Middle frontal gyrus (tissue), 1 donor: ENCODE data around the gene ADCY4.
"Not testable (repeated sequence)": the region's sequence is repeated elsewhere in the genome, so short reads cannot be mapped to it uniquely, and the experiment has no call there.

ENCODE experiments used
- DNase-seq: peaks from one replicate; pipeline ENCODE4 v3.0.0-alpha.2; 2015; ENCODE audit warnings: low spot score; ENCODE audit errors: extremely low spot score

Gene ADCY4

DNA sequence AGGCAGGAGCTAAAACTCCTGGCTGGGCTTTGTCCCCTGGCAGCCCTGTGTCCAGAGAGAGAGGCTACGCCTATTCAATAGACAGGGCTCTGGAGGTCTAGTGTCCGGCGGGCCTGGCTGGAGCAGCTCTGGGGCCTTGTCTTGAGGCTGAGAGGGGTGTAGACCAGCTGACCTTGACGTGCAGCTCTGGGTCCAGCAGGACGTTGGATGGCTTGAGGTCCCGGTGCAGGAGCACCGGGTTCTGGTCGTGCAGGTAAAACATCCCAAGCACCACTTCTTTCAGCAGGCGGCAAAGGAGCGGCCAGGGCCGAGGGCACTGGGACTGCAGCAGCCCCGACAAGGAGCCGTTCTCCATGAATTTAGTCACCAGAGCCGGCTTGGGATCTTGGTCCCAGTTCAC is 4.0 kb upstream of the ADCY4 start:
- no peak for DNase-seq

DNA sequence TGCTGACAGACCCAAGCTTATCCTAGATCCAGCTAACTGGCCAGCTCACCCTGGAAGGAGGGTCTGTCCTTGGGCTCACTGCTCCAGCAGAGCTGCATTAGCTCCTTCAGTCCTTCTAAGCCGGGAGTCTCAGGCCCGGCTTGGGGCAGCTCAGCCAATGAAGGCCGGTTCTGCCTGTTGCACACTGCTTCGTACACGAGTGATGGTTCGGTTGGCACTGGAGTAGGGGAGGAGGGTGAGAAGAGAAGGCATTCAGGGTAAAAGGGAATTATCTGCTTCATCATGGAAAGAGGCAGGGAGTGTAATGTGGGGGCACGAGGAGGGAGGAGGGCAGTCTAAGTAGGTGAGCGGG is 2.9 kb upstream of the ADCY4 start:
- no peak for DNase-seq

DNA sequence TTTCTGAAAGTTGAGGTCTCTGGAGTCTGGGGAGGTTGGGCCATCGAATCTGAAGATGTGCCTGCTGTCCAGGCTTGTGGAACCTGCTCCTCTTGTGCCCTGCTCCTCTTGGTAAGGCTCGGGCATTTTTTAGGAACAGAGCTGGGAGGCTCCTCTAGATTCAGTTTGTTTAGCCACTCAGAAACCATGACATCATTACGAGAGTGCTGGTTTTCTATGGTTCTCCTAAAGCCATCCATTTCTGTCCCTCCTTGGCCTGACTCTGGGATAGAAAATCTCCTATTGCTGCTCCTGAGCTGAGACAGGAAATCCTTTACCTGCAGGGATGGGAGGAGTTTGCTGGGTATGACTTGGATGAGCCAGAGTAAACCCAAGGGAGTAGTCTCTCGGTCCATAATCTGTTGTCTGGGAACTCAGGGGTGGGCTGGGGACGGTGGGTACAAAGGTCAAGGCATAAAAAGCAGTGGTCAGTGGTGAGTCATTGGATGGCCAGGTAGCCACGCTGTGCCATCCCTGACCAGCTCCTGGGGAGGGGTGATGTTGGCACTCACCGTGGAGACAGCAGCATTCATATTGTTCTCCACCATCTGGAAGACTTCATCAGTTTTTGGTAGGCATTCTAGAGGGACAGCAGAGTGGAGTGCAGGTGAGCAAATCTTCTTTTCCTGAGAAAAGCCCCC is 2.4 kb upstream of the ADCY4 start:
- no peak for DNase-seq

DNA sequence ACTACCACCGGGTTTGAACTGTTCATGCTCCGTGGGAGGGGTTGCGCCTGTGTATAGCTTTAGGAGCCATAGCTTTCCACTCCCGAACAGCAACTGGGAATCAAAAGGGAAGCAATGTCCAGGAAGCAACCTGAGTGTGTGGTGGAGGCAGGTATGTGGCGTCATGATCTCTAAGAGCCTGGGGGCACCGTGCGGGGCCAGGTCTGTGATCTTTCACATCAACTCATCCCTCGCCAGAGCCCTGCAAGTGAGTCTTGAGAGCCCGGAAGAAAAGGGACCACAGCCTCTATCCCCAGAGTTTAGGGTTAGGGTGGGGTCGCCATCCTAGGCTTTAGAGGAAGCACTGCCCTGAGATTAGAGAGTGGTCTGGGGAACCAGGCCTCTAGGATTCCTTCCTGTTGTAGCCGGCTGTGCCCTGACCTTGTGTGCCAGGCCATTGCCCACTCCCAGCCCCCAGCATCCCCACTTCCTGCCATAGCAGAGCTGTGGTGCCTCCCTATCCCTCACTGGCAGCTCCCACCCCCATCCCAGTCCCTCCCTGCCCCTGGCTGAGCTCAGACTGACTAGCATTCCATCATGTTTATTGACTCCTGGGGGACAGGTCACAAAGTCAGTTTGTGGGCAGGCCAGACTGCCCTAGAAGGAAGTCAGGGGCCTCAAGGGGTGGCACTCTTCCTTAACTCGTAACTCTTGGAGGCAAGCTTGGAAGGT is 745 bp upstream of the ADCY4 start:
- no peak for DNase-seq

DNA sequence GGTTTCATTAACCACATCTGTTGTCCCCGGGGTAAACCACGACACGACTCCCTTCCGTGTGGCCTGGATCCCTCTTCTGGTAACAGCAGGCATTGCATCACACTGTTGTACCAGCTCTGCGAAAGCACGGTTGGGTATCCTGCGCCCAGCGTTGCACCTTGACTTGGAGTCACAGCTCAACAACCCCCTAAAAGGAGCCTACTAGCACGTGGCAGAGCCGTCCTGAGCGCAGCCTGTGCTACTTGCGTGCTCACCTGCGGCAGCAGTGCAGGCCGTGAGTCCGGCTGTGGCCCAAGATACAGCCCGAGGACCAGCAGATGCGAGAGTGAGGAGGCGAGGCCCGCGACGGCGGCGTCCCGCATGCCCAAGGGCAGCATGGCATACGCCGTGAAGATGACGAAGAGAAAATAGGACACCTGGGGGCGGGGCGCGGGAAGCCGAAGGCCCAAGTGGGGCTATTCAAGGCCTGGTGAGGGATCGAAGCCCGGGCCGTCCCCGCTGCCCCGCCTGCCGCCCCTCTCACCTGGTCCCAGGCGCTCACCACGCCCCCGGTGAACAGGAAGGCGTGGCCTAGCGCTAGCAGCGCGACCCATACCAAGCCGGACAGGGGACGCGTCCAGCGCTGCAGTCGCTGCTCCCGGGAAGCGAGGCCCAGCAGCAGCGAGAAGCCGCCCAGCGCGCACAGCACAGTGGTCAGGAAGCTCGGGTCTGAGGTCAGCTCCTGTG is 2.4 kb downstream of the ADCY4 start:
- DNase-seq = no peak

DNA sequence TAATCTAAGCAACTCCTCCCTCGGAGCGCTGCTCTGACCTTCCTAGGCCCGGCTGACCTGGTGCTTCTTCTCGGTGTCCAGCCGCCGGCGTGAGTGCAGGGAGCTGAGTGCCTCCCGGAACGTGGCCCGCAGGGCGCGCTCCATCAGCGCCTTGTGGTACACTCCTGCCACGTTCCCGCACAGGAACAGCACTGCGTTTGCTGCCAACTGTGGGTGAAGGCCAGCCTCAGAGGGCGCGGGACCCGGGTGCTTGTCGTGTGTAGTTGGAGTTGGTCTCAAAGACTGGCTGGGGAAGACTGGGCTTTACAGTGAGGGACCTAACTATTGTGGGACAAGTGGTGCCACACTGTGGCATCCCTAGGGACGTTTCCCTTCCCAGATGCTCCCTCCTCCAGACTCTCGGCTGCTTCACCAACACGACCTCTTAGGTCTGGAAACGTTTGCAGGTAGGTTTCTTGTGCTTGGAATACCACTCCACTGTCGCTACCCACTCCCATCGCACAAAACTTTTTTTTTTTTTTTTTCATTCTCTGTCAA is 3.1 kb downstream of the ADCY4 start:
- DNase-seq = no peak

DNA sequence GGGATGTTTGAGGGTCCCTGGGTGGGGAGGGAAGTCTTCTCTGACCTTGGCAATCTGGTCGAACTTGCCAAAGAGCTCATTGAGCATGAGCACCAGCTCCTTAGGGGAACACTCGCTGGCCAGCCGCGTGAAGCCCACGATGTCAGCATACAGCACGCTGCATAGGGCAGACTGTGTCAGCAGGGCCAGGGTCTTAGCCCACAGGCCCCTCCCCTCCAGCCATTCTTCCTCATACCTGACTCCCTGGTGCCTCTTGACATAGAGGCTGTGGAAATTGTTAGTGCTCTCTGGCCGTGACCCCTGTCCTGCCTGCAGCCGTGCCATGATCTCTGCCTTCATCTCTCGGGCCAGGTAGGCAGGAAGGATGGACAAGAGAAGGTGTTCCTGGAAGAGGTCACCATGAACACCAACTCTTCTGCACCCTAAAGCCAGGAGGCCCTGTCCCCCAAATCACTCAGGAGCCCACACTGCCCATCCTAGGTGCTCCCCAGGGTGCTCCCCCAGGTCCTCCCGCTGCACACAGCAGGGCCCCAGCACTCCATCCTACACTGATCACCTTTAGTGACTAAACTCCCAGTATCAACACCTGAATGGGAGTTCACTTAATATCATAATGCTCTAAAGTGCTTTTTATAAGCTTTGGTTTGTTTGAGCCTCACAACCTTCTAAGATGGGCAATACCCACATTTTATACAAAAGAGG is 3.7 kb downstream of the ADCY4 start:
- no peak for DNase-seq

DNA sequence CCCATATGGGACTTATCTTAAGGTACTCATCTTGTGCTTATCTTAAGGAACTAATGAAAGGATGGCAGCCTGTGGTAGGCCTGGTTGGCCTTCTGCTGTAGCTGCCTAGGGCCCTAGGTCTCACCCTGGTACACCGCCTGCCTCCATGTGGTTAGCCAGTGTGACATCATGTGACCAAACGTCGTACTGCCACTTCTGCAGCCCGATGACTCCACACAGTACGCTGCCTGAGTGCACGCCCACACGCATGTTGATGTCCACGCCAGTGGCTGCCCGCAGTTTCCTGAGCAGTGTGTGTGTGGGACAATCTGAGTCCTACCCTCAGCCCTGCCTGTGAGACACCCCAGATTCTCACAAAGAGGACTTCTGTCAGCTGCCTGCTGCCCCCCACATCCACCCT is 5.1 kb downstream of the ADCY4 start:
- no peak for DNase-seq

DNA sequence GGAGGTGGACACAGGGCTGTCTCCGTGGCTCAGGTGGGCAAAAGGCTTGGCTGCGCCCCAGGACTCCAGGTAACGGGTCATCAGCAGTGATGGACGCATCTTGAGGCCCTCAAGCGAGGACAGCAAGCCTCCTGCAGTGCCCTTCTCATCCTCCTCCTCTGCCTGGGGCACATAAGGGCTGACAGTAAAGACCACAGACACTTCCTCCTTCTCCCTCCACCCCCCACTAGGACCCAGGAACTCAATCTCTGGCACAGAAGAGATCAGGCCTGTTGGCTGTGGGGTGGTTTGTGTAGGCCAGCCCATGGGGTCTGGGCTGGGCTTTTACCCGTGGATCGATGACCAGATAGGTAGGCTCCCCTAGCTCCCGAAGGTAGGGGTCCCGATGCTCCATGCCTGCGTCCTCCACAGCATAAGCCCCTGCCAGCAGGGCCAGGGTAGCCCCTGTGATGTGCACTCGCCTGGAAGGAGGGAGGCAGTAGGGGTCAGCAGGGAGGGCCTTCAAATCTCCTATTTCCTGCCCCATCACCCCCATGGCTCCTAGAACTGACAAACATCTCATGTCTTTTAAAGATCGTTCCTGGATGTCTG is 5.7 kb downstream of the ADCY4 start:
- DNase-seq = no peak

DNA sequence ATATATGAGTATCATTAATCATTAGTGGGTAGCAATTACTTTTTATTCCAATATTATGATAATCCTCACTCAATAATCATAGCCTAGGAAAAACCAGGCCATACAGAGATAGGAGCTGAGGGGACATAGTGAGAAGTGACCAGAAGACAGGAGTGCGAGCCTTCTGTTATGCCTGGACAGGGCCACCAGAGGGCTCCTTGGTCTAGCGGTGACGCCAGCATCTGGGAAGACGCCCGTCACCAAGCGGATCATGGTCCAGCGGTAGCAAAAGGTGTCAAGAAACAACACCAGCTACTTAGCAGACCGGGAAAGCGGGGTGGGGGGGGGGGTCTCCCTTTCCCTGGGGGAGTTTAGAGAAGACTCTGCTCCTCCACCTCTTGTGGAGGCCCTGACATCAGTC is 7.0 kb downstream of the ADCY4 start:
- not testable (repeated sequence) for DNase-seq

DNA sequence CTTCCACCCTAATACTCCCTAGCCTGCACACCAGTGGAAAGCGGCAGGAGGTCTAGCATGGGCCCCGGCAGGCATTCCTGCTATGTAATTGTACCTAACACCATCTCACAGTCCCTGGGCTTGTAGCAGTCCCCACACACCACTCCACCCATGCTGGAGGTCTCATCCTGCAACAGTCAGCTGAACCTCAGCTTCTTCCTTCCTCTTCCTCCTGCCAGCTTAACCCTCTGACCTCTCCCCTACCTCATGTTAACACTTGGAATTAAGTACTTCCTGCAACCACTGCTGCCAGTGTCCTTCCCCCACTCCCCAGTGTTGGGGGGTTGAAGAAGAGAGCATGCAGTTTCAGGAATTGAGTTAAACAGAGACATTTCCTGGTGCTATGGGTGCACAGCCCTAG is 7.6 kb downstream of the ADCY4 start:
- DNase-seq = no peak

DNA sequence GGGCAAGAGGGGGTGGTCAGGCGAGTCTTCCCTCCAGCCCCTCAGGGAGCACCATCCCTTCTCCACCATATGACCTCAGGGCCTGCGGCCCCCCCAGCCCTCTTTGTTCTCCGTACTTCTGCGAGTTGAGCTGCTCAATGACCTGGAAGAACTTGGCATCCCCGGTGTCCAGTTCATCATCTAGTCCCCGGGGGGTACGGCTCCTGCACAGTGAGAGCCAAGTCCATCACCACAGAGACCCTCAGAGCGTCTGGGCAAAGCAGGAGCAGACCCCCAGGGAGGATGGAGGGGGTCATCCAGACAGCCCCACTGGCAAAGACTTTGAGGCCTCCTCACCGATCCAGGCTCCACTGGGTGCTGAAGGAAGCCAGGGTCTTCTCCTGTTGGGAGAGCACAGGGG is 8.9 kb downstream of the ADCY4 start:
- DNase-seq = no peak

DNA sequence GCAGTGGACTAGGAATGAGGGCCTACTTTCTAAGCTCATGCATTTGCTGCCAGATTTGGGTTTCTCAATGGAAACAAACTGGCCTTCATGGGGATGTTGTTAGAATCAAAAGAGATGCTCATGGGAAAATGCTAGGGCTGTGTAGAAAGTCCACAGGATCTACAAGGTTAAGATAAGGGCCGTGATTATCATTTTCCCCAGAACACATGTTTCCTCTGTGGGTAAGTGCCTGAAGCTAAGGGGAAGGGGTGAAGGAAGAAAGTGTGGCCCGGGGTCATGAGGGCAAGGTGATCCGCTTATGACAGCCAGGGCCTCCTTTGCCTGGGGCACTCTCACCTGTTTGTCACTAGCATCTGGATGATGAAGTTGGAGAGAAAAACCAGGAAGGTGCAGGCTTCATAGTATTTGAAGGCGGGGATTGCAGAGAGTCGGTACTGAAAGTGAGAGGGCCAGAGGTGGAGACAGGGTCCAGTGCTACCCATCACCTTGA is 9.8 kb downstream of the ADCY4 start:
- DNase-seq = no peak

DNA sequence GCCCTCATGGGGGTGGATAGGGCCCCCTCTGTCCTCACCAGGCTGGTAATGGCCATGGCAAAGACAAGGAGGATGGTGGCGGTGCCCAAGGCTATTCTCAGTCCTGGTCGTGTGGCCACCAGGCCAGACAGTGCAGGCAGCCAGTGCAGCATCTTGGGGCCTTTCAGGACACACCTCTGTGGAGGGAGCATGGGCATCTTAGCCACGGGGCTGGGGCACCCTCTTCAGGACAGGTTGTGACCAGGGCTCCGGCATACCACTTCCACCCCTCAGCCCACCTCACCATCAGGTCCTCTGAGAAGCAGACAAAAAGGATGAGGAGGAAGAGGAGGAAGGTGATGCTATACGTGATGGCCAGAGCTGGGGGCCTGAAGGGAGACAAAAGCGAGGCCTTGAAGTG is 10.8 kb downstream of the ADCY4 start:
- no peak for DNase-seq

DNA sequence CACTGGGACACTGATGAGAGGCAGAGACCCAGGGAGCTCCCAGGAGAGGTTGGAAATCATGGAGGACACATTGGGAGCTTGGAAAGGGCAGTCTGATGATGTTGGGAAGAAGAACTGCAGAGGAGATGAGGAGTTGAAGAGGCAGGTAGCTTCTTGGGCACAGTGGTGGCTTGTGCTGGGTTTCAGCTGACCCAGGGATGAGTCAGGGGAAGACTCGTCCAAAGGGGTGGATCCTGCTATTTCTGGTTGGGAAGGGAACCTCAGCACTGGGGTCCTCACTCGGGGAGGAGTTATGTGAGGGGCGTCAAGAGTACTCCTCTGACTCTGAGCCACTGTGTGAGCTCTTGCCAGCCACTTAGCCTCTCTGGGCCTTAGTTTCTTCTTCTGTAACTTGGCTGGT is 11.5 kb downstream of the ADCY4 start:
- no peak for DNase-seq

DNA sequence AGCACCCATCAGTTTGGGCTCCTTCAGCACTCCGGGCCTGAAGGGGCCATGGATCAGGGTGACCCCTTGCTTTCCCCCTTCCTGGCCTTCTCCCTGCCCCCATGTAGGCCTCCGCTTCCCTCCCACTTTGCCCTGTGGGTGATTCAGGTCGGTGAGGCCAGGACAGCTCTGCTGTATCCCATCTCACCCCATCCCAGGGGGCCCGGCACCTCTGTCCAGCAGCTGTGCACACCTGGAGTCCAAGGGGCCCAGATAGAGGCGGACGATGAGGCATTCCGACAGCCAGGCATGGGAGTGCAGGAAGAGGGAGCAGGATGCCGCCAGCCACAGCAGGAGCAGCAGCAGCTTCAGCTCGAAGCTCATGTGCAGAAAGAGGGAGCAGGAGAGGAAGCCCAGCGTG is 12.2 kb downstream of the ADCY4 start:
- no peak for DNase-seq

DNA sequence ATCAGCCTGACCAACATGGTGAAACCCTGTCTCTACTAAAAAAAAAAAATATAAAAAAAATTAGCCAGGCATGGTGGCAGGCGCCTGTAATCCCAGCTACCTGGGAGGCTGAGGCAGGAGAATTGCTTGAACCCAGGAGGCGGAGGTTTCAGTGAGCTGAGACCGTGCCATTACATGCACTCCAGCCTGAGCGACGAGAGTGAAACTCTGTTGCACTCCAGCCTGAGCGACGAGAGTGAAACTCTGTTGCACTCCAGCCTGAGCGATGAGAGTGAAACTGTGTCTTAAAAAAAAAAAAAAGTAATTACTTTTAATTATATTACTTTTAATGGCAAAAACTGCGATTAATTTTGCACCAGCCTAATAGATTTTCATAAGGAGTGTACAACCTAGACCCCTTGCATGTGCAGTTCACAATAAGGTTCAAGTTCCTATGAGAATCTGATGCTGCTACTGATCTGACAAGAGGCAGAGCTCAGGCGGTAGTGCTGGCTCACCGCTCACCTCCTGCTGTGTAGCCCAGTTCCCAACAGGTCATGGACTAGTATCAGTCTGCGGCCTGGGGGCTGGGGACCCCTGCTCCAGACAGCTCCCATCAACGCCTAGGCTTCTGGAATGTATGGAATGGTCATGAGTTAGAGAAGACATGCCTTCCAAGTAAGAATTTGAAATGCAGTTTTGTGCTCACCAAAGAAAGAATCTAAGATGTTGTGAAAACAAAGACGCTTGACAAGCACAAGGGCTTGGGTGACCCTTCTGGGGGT is 13.5 kb downstream of the ADCY4 start:
- no peak for DNase-seq

DNA sequence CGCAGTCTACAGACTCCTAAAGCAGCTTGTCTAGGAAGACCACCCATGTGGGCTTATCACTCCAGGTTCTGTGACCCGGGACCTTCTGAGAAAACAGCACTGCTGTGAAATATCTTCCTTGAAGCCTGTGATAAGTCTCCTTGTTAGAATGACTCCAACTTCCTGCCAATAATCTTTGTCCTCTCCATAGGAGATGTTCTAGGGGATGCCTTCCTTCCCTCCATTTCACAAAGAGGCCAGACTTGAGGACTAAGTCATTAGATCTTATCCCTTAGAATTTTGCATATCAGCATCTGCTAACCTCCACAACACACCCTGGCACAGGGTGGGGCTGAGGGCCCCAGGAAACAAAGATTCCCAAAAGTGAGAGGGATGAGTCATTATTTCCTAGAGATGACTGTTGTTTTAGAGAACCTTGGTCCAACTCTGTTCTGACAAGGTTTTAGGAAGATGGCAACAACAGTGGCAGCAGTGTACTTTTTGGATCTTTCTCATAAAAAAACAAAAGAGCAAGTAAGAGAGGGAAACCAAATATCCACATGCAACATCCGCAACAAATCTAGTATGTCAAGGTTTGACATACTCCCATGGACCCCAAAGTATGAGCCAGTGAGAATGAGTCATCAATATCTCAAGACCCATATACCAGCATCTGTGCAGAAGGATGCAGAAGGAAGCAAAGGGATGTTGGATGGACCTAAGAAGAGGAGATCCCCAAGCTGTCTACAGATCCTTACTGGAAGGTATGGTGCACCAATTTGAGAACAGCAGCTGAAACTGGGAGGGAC is 17.5 kb downstream of the ADCY4 start:
- DNase-seq = no peak

DNA sequence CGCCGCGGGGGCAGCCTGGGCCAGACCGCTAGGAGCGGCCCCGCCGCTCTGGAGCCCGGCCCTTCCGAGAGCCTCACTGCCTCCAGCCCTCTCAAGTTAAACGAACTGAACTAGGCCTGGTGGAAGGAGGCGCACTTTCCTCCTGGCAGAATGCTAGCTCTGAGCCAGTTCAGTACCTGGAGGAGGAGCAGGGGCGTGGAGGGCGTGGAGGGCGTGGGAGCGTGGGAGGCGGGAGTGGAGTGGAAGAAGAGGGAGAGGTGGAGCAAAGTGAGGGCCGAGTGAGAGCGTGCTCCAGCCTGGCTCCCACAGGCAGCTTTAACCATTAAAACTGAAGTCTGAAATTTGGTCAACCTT is 18.3 kb downstream of the ADCY4 start:
- no peak for DNase-seq
